Measurements from ENCODE around the gene LRIF1.
A peak's percentile ranks its signal among the peaks of the same experiment; 100 is the strongest.
"Not testable (repeated sequence)": the region's sequence is repeated elsewhere in the genome, so short reads cannot be mapped to it uniquely, and the experiment has no call there.

Gene LRIF1, protein sequence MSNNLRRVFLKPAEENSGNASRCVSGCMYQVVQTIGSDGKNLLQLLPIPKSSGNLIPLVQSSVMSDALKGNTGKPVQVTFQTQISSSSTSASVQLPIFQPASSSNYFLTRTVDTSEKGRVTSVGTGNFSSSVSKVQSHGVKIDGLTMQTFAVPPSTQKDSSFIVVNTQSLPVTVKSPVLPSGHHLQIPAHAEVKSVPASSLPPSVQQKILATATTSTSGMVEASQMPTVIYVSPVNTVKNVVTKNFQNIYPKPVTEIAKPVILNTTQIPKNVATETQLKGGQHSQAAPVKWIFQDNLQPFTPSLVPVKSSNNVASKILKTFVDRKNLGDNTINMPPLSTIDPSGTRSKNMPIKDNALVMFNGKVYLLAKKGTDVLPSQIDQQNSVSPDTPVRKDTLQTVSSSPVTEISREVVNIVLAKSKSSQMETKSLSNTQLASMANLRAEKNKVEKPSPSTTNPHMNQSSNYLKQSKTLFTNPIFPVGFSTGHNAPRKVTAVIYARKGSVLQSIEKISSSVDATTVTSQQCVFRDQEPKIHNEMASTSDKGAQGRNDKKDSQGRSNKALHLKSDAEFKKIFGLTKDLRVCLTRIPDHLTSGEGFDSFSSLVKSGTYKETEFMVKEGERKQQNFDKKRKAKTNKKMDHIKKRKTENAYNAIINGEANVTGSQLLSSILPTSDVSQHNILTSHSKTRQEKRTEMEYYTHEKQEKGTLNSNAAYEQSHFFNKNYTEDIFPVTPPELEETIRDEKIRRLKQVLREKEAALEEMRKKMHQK

DNA sequence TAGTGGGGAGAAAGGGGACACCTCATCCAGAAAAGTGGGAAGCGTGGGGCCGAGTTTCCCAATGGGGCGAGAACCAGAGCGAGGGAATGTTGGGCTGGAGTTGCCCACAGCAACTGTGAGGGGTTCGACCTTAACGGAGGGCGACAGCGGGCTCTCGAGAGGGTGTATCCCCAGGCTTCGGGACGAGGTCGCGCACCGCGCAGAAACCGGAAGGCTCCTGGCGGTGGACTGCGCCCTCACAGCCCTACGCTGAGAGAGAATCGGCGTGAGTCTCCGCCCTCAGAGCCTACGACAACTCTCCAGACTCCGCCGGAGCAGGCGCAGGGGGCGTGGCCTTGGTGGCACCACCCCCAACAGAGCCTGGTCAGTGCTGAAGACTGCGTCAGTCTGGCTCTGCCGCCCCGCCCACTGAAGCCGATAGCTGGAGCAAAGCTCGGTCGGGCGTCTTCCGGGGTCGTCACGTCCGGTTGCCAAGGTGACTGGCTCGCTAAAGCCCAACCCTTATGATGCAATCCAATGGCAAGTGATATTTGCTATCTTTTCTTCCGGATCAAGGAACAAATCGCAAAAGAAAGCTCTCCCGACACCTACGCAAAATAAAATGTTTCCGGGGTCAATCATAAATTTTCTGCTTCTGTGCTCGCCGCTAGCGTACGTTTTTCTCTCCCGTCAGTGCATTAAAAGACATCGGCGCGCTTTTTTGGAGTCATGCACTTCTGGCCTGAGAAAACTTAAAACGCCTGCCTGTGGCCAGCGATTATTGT is at the start of gene LRIF1:
TSS of gene LRIF1 (minus strand) at position 232 of the 764 bp plus-strand sequence. CDS start 234 bp downstream, outside the sequence.
- peak; percentile 96 for DNase-seq (ENCODE audit: low read depth, low spot score)
- TF ChIP-seq EZH2 (IDR thresholded peaks at IDR 0.05) = no peak
- TF ChIP-seq FOXP2 (optimal IDR thresholded peaks at IDR 0.05; ENCODE audit: control extremely low read depth, extremely low read length, insufficient read depth) = peak; percentile 73
- peak; percentile 93 for TF ChIP-seq POLR2AphosphoS5 (IDR thresholded peaks at IDR 0.05; ENCODE audit: borderline replicate concordance, low read depth, low read length)
- H3K27ac ChIP-seq = peak within 1 kb of the TSS; percentile 100
- H3K36me3 ChIP-seq (ENCODE audit: insufficient read depth, low read length) = peaks cover 25% of the 10 kb centered on the region
- H3K9me3 ChIP-seq (ENCODE audit: low read depth, low read length) = peaks cover 14% of the 10 kb centered on the region
- peak within 1 kb of the TSS; percentile 98 for H3K9ac ChIP-seq (ENCODE audit: insufficient read length)
- peak within 1 kb of the TSS; percentile 99 for H3K4me3 ChIP-seq

DNA sequence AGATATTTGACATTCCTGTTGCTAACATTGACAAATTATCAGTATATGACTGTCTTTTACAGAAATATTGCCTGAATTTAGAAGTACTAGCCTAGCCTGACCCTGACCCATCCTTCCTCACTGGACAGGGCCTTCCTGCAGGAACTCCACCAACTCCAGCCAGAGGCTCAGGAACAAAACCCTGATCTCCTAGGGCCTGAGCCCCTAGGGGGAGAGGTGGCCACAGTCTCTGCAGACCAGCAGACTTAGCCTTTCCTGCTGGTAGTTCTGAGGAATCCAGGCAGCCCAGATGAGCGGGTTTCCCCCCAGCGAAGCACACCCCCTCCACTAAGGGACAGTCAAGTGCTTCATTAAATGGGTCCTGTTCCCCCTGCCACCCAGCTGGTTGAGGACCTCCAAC is 44.3 kb upstream of the LRIF1 start:
- TF ChIP-seq EZH2 (IDR thresholded peaks at IDR 0.05) (no peak), POLR2AphosphoS5 (IDR thresholded peaks at IDR 0.05; ENCODE audit: borderline replicate concordance, low read depth, low read length) (no peak), FOXP2 (optimal IDR thresholded peaks at IDR 0.05; ENCODE audit: control extremely low read depth, extremely low read length, insufficient read depth) (no peak)

DNA sequence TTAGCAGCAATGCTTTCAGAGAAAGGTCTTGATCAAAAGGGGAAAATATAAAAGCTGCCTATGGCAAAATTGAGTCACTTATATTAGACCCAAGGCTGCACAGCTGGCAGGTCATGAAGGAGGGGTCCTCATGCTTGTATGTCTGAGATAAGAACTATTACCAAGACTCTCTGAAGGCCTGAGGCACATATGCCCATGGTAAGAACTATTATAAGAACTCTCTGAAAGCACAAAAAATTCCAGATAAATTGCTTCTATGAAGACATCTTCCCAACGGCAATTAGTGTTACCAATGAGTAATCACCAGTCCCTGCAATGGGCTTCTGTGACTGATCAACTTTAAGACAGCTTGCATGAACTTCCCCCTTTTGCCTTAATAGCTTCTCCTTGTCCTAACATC is 42.8 kb upstream of the LRIF1 start:
- no peaks in the 10 kb centered on the region; the same call in 1 of the 2 replicates for H3K9me3 ChIP-seq (ENCODE audit: low read depth, low read length)
- H3K27ac ChIP-seq = no peak overlapping the region
- no peak for TF ChIP-seq EZH2 (IDR thresholded peaks at IDR 0.05)
- TF ChIP-seq POLR2AphosphoS5 (IDR thresholded peaks at IDR 0.05; ENCODE audit: borderline replicate concordance, low read depth, low read length) = no peak
- TF ChIP-seq FOXP2 (optimal IDR thresholded peaks at IDR 0.05; ENCODE audit: control extremely low read depth, extremely low read length, insufficient read depth) = no peak
- no peak for DNase-seq (ENCODE audit: low read depth, low spot score)
- no peaks in the 10 kb centered on the region for H3K36me3 ChIP-seq (ENCODE audit: insufficient read depth, low read length)
- no peak overlapping the region for H3K4me3 ChIP-seq
- no peak overlapping the region for H3K9ac ChIP-seq (ENCODE audit: insufficient read length)

More for the DNA sequence above, 44.3 kb upstream of the LRIF1 start:
- no peak for DNase-seq (ENCODE audit: low read depth, low spot score)
- Histone ChIP-seq H3K9me3 (ENCODE audit: low read depth, low read length) (no peaks in the 10 kb centered on the region; the same call in 1 of the 2 replicates), H3K4me3 (no peak overlapping the region), H3K36me3 (ENCODE audit: insufficient read depth, low read length) (no peaks in the 10 kb centered on the region), H3K27ac (no peak overlapping the region), H3K9ac (ENCODE audit: insufficient read length) (no peak overlapping the region)

DNA sequence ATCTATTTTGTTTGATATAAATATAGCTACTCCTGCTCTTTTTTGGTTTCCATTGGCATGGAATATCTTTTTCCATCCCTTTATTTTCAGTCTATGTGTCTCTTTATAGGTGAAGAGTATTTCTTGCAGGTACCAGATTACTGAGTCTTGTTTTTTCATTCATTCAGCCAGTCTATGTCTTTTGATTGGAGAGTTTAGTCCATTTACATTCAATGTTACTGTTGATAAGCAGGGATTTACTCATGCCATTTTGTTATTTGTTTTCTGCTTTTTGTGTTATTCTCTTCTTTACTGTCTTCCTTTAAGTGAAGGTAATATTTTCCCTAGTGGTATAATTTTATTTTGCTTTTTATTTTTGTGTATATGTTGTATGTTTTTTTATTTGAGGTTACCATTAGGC is 35.9 kb upstream of the LRIF1 start:
- H3K9ac ChIP-seq (ENCODE audit: insufficient read length); H3K27ac ChIP-seq; H3K4me3 ChIP-seq; DNase-seq (ENCODE audit: low read depth, low spot score); H3K36me3 ChIP-seq (ENCODE audit: insufficient read depth, low read length); H3K9me3 ChIP-seq (ENCODE audit: low read depth, low read length): not testable (repeated sequence)

DNA sequence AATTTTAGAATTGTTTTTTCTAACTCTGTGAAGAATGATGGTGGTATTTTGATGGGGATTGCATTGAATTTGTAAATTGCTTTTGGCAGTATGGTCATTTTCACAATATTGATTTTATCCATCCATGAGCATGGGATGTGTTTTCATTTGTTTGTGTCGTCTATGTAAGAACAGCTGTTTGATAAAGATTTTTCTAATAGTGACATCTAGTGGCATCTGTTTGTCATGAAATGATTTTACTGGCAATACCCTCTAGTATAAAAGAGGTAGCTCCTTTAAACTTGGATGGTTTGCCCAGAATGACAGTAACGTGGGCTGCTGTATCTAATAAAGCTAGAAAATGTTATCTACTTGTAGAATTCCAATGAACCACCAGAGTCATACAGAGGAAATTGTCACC is 28.6 kb upstream of the LRIF1 start:
- H3K36me3 ChIP-seq (ENCODE audit: insufficient read depth, low read length); H3K9ac ChIP-seq (ENCODE audit: insufficient read length); H3K4me3 ChIP-seq; H3K9me3 ChIP-seq (ENCODE audit: low read depth, low read length); H3K27ac ChIP-seq: not testable (repeated sequence)
- DNase-seq (ENCODE audit: low read depth, low spot score) = peak; percentile 3

DNA sequence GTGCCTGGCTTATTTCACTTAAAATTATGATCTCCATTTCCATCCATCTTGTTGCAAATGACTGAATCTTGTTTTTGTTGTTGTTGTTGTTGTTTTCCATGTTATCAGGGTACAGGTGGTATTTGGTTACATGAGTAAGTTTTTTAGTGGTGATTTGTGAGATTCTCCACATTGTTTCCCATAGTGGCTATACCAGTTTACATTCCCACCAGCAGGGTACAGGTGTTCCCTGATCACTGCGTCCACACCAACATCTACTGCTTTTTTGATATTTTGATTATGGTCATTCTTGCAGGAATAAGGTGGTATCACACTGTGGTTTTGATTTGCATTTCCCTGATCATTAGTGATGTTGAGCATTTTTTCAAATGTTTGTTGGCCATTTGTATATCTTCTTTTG is 27.6 kb upstream of the LRIF1 start:
- H3K9me3 ChIP-seq (ENCODE audit: low read depth, low read length); H3K27ac ChIP-seq; DNase-seq (ENCODE audit: low read depth, low spot score): not testable (repeated sequence)

DNA sequence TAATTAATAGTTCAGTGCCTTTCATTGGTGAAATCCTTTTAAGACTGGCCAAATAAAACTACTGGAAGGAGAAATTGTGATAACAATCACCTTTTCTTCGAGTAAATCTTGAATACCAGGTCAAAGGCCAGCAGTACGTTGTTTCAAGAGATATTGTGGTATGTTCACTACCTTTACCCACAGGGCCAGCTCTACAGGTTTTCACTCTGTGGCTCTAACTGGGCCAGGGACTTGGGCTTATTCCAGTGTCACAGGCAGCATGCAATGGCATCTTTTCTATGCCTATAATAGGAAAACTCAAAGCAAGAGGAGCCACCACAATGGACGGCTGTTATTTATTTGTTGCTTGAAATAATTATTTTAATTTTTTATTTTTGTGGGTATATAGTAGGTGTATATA is 26.8 kb upstream of the LRIF1 start:
- no peak overlapping the region for H3K27ac ChIP-seq
- no peak overlapping the region for H3K4me3 ChIP-seq
- no peak overlapping the region for H3K9ac ChIP-seq (ENCODE audit: insufficient read length)
- no peaks in the 10 kb centered on the region for H3K9me3 ChIP-seq (ENCODE audit: low read depth, low read length)
- TF ChIP-seq POLR2AphosphoS5 (IDR thresholded peaks at IDR 0.05; ENCODE audit: borderline replicate concordance, low read depth, low read length) (no peak), FOXP2 (optimal IDR thresholded peaks at IDR 0.05; ENCODE audit: control extremely low read depth, extremely low read length, insufficient read depth) (no peak), EZH2 (IDR thresholded peaks at IDR 0.05) (no peak)
- H3K36me3 ChIP-seq (ENCODE audit: insufficient read depth, low read length) = no peaks in the 10 kb centered on the region
- no peak for DNase-seq (ENCODE audit: low read depth, low spot score)

More for the DNA sequence above, 27.6 kb upstream of the LRIF1 start:
- H3K9ac ChIP-seq (ENCODE audit: insufficient read length); H3K4me3 ChIP-seq; H3K36me3 ChIP-seq (ENCODE audit: insufficient read depth, low read length): not testable (repeated sequence)

DNA sequence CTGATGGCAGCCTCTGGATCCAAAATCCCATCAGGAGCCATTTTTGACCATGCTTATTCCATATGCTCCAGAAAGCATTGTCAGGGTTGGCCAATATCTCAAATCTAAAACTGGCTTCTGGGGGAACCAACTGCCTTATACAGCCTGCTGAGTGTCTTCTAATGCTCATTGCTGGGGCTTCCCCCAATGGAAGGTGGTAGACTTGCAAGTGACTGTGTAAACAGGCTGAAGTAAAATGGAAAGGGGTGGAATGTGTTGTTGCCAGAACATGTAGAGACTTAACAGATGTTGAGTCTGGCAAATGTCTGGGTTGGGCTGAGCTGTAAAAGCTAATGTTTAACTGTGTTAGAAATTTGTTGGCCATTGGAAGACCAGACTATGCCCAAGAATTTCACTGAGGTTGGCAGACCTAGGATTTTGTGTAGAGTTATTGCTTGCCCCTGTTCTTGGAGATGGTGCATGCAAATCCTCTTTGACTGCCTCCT is 22.7 kb upstream of the LRIF1 start:
- H3K27ac ChIP-seq = no peak overlapping the region
- no peaks in the 10 kb centered on the region for H3K36me3 ChIP-seq (ENCODE audit: insufficient read depth, low read length)
- H3K4me3 ChIP-seq = no peak overlapping the region
- TF ChIP-seq EZH2 (IDR thresholded peaks at IDR 0.05) (no peak), POLR2AphosphoS5 (IDR thresholded peaks at IDR 0.05; ENCODE audit: borderline replicate concordance, low read depth, low read length) (no peak), FOXP2 (optimal IDR thresholded peaks at IDR 0.05; ENCODE audit: control extremely low read depth, extremely low read length, insufficient read depth) (no peak)
- DNase-seq (ENCODE audit: low read depth, low spot score) = no peak
- H3K9ac ChIP-seq (ENCODE audit: insufficient read length) = no peak overlapping the region
- no peaks in the 10 kb centered on the region for H3K9me3 ChIP-seq (ENCODE audit: low read depth, low read length)

Data from SK-N-MC (cell line).